Measurements from ENCODE around the gene RASSF6.

GRCh38 chr4:73615613-73616012 is 4.6 kb downstream of the RASSF6 start:
- no peak for TF ChIP-seq CTCF (conservative IDR thresholded peaks at IDR 0.05 in 1 of 2, IDR thresholded peaks at IDR 0.05 in 1 of 2; ENCODE audit: low read depth in 1 of 2, low read length in 2 of 2)
- TF ChIP-seq EZH2 (IDR thresholded peaks at IDR 0.05; ENCODE audit: low read length, missing control alignments) = no peak
